ES-I3 (cell line): ENCODE results near the gene COLQ.
"Not testable (repeated sequence)": the region's sequence is repeated elsewhere in the genome, so short reads cannot be mapped to it uniquely, and the experiment has no call there.

ENCODE experiments used
- H3K36me3 ChIP-seq: 2 replicates; pipeline ENCODE4 v1.6.1; 2013; ENCODE audit warnings: mild to moderate bottlenecking, low read length, control low read depth, moderate library complexity; ENCODE audit not compliant: insufficient read depth
- H3K4me1 ChIP-seq: 2 replicates; pipeline ENCODE4 v1.6.1; 2013; ENCODE audit warnings: mild to moderate bottlenecking, control low read depth, low read length; ENCODE audit not compliant: insufficient read depth
- H3K9ac ChIP-seq: 2 replicates; pipeline ENCODE4 v1.6.1; 2013; ENCODE audit warnings: low read depth, mild to moderate bottlenecking, low read length, moderate library complexity
- H3K9me3 ChIP-seq: 2 replicates; pipeline ENCODE4 v1.6.1; 2013; ENCODE audit warnings: mild to moderate bottlenecking, low read length, moderate library complexity; ENCODE audit not compliant: control insufficient read depth, insufficient read depth

The COLQ gene

DNA sequence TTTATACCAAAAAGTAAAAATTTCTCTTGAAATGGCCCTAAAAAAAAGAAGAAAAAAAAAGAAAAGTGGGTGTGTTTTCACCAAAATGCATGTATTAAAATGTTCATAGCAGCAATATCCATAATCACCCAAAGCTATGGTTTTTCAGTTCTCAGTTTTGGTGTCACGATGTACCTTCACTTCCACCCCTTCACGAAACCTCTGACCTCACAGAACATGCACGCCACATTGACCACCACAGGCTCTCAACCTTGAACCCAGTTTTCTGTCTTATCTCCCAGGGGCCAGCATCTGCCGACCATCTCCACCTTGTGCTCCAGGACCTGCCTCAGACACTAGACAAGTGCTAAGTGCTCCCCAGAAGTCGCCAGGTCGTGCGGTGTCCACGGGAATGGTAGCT lies 30.4 kb downstream of the COLQ start:
- Histone ChIP-seq H3K36me3 (no peaks in the 10 kb centered on the region), H3K4me1 (peaks cover 8% of the 10 kb centered on the region), H3K9me3 (no peaks in the 10 kb centered on the region), H3K9ac (no peak overlapping the region)

DNA sequence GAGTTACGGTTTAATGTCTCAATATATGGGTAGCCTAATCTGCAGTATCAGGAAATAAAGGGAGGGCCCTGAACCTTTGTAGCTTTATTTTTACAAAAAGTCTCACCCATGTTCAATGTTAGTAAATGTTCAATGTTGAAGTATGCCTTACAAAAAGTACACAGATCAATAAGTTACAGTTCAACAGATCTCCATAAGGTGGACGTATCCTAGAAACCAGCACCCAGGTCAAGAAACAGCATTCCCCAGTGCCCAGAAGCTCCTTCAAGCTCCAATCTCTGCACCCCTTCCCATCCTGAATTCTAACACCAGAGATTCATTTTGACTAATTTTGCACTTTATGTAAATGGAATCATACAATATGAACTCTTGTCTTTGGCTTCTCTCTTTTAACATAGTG lies 31.3 kb downstream of the COLQ start:
- Histone ChIP-seq H3K9me3 (no peaks in the 10 kb centered on the region), H3K9ac (no peak overlapping the region), H3K36me3 (no peaks in the 10 kb centered on the region), H3K4me1 (no peaks in the 10 kb centered on the region)

DNA sequence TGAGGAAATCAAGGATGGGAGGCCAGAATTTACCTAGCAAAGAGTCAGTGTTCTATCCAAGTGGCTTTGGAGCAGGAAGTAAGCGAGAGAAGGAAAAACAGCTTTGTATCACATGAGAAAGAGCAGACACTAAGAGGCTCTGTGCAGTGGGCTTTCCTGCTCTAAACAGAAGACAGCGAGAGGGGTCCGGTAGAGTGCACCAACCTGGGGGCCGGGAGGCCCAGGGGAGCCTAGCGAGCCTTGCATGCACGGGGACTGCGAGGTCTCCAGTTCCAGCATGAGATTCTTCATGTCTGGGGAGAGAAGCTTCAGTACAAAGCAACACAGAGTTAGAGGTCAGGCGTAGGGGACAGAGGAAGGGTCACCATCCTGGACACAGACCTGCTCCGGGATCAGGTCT lies 33.5 kb downstream of the COLQ start:
- Histone ChIP-seq H3K9ac (no peak overlapping the region), H3K9me3 (no peaks in the 10 kb centered on the region), H3K36me3 (no peaks in the 10 kb centered on the region), H3K4me1 (no peaks in the 10 kb centered on the region)

DNA sequence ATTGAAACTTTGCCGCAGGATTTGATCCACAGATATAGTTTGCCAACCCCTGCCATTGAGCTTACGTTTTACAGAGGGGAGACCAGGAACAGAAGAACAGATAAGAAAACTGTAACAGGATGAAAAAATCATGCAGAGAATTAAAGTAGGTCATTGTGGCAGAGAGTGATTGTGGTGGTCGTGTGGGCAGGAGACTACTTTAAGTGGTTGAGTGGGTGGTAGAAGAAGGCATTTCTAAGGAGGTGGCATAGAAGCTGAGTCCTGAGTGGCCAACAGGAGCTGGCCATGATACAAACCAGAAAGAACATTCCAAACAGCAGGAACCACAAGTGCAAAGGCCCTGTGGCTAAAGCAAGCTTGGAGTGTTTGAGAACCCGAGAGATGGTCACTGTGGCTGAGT lies 34.5 kb downstream of the COLQ start:
- Histone ChIP-seq H3K9ac (no peak overlapping the region), H3K36me3 (no peaks in the 10 kb centered on the region), H3K9me3 (no peaks in the 10 kb centered on the region), H3K4me1 (no peaks in the 10 kb centered on the region)

DNA sequence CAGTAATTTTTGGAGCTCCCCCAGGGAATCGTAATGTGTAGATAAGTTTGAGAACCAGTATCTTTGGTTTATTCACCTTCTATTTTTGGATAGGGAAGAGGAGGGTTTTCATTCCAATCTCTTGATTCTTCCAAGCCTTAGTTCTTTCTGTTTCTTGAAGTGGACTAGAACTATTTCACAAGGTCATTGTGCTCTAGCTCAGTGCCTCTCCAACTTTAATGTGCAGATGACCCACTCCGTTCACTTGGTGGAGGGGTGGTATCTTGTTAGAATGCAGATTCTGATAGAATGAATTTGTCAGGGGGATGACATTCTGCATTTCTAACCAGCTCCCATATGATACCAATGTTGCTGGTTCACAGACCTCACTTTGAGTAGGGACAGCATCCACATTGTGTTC lies 35.5 kb downstream of the COLQ start:
- Histone ChIP-seq H3K36me3 (no peaks in the 10 kb centered on the region), H3K9me3 (no peaks in the 10 kb centered on the region), H3K9ac (no peak overlapping the region), H3K4me1 (no peaks in the 10 kb centered on the region)

DNA sequence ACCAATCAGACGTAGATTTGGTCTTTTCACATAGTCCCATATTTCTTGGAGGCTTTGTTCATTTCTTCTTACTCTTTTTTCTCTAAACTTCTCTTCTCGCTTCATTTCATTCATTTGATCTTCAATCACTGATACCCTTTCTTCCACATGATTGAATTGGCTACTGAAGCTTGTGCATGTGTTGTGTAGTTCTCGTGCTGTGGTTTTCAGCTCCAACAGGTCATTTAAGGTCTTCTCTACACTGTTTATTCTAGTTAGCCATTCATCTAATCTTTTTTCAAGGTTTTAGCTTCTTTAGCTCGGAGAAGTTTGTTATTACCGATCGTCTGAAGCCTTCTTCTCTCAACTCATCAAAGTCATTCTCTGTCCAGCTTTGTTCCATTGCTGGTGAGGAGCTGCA lies 37.0 kb downstream of the COLQ start:
- H3K36me3 ChIP-seq, H3K9ac ChIP-seq, H3K9me3 ChIP-seq, H3K4me1 ChIP-seq: not testable (repeated sequence)

DNA sequence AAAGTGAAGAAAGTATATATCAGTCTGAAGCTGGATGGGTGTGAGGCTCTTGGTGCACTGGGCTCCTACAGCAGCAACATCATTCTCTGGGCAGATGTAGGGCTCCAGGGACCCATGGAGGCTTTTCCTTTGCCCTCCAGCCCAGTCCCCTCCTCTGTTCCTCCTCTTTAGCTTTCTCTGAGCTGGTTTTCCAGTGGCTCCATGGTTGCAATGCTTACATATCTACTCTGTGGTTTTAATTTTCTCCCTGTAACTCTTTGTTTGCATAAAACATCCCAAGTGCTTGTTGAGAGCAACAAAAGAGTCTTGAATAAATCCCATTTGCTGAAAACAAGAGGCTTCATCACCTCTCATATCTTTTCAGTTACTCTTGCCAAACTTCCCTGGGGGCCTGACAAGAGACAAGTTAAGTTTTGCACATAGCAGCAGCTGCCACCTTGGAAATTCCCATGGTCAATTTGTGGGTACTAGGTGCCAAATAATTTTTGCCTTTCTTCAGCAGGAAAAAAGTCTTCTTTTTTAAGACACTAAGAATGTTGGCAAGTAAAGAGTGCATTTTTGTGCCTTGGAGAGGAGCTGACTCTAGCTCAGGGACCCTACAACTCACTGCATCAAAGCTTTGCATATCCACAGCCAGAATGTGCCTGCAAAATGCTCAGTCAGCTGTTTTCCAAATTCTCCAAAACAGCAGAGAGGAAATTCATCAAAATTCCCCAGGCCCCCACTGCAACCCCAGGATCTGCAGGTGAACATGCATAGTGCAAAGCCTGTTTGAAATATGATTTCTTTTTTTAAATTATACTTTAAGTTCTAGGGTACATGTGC lies 41.9 kb downstream of the COLQ start:
- Histone ChIP-seq H3K36me3 (no peaks in the 10 kb centered on the region), H3K4me1 (no peaks in the 10 kb centered on the region), H3K9me3 (no peaks in the 10 kb centered on the region), H3K9ac (no peak overlapping the region)

DNA sequence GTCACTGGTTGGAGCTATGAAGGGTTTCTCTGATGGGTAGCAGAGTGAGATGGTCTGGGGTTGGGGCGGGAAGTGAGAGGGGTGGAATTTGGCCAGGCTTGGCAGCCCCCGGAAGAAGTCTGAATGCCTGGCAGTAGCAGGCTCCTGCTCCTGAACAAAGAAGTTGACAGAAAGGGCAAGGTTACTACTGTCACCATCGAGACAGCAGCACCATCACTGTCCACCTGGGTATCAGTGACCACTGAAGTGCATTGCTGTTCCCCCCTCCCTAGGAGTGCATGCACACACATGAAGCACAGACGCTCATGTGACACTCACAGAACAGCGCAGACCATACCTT lies 42.9 kb downstream of the COLQ start:
- Histone ChIP-seq H3K36me3 (no peaks in the 10 kb centered on the region), H3K9ac (no peak overlapping the region), H3K9me3 (no peaks in the 10 kb centered on the region), H3K4me1 (no peaks in the 10 kb centered on the region)

DNA sequence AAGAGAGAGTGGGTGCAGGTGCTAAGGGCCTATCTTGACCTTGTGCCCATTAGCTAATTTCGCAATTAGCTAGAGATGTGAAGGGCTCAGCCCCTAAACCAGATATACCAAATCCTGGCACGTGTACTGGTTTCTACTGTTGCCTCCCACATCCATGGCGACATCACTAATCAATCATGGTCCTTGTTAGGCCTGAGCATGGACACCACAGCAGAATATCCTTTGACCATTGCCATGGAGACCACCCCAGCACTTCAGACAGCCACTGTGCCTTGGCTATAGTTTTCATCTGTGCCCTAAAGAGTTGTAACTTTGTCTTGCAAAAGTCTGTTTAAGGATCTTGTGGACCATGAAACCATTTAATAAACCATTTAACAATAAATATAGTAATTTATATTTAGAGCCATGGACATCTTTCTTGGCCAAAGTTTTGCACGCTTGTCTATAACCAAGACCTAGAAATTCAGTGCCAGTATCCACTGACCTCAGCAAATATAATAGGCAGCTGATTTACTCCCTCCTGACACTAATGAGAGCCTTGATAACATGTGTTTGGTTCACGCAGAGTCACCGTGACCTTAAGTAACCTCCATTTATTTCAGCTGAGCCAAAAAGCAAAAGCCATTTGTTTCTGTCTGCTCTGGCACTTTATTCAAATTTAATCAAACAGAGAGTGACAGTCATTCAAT lies 43.4 kb downstream of the COLQ start:
- Histone ChIP-seq H3K9me3 (no peaks in the 10 kb centered on the region), H3K4me1 (no peaks in the 10 kb centered on the region), H3K36me3 (no peaks in the 10 kb centered on the region), H3K9ac (no peak overlapping the region)

DNA sequence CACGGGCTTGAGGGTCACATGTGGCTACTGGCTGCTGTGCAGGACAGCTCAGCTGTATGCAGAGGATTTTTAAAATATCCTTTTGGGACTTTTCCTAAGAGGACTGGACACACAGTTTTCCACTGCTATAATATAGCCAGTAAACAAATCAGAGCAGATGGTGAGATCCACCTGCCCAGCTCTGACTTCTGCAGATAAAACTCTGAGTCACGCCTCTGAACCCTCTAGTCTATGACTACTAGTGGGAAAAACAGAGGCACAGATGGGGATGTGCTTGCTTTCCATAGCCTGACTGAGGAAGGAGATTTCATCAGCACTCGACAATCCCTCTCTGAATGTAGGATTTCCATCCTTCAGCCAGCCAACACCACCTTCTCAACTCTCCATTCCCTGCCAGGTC lies 45.1 kb downstream of the COLQ start:
- Histone ChIP-seq H3K36me3 (no peaks in the 10 kb centered on the region), H3K9me3 (no peaks in the 10 kb centered on the region), H3K4me1 (no peaks in the 10 kb centered on the region), H3K9ac (no peak overlapping the region)

DNA sequence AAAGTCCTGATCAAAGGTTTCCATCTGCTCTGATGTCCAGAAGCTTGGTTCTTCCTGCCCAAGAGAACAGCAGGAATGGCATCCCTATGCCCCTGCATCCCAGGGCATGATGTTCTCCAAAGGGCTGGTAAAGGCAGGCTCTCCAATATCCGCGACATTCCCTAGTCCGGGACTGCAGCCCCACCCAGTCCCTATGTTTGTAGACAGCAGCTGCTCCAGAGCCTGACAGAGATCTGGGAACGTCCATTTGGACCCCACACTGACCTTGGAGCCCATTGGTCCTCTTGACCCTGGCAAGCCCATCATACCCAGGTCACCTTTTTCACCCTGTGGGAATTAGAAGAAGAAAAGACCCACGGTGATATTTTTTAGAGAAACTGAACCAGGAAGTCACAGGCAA lies 46.3 kb downstream of the COLQ start:
- Histone ChIP-seq H3K9ac (no peak overlapping the region), H3K4me1 (no peaks in the 10 kb centered on the region), H3K36me3 (no peaks in the 10 kb centered on the region), H3K9me3 (no peaks in the 10 kb centered on the region)

DNA sequence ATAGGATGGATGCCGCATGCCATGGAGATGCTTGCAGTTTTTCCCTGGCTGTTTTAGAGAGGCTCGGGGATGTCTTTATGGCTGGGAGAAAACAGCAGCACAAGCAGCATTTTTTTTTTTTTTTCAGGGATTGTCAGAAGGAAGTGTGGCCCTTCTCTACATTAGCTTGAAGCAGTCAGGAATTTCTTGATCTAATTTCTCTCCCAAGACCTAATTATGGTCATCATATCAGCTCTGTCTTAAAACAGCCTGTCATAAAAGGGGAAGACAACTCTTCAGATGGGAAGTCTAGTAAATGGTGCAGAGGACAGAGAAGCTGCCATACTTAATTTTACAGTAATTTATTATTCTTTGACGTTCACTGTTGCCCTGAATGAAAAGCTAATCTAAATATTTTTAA lies 49.6 kb downstream of the COLQ start:
- no peaks in the 10 kb centered on the region for H3K9me3 ChIP-seq
- H3K9ac ChIP-seq, result no peak overlapping the region
- H3K36me3 ChIP-seq, result no peaks in the 10 kb centered on the region
- no peaks in the 10 kb centered on the region for H3K4me1 ChIP-seq

DNA sequence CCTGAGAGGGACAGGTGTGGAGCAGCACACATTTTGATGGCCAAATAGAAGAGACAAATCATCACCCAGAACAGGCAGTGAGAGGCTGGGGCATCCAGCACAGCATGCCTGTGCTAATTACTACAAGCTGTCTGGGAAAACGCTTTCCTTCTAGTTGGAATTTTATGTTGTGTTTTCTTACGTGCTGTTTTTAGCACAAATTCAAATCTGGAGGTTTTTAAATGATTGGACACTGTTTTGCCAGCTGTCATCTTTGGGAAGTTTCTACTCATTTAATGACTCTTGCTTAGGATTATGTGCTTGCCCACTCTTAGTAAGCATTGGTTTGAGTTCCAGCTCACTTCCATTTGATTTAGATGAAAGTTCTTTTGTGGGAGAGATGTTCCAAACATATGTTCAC lies 50.7 kb downstream of the COLQ start:
- H3K36me3 ChIP-seq, result no peaks in the 10 kb centered on the region
- no peak overlapping the region for H3K9ac ChIP-seq
- no peaks in the 10 kb centered on the region for H3K9me3 ChIP-seq
- H3K4me1 ChIP-seq, result no peaks in the 10 kb centered on the region

DNA sequence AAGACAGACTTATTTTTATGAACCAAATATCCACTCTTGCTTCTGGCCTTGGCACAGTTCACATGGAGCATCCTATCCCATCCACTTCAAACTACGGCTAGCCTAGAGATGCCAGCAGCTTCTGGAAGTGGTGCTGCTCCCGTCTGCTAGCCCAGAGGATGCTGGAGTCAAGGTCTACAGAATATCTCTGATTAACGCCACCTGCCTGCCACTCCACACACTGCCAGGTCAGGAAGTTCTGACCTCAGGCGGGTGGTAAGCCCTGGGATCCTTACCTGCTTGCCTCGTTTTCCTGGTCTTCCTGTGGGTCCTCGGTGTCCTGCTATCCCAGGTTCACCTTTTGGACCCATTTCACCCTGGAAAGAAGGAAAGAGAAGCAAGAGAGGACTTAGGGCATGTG lies 51.2 kb downstream of the COLQ start:
- no peaks in the 10 kb centered on the region for H3K4me1 ChIP-seq
- H3K9me3 ChIP-seq, result no peaks in the 10 kb centered on the region
- H3K36me3 ChIP-seq, result no peaks in the 10 kb centered on the region
- H3K9ac ChIP-seq, result no peak overlapping the region
